ENCODE data around the gene SRBD1. TPM values are rescaled to one million over a fixed set of nuclear protein-coding genes. Genes with fewer than 3 reads are reported as not detected.

Gene SRBD1
- total RNA-seq, 4 donors from 2014 or later, result 13.5 to 36.2 (median 26.8) TPM

GRCh38 chr2:45602624-45603023 is 8.4 kb downstream of the SRBD1 start:
- 95% methylated on average over 2 of the region's 2 CpGs for WGBS, 2 donors (ENCODE audit: low coverage in 1 of 2)
- in situ Hi-C loops (cut with MboI; ENCODE audit: low pct_ligation_motif_present in 1 of 4, low pct_unique_long_range_greater_than_20kb in 1 of 4, low sequenced_read_pairs in 3 of 4), result no loop called here

GRCh38 chr2:45598545-45598944 is 12.5 kb downstream of the SRBD1 start:
- WGBS, 2 donors (ENCODE audit: low coverage in 1 of 2), result 84 to 96% methylated on average over 4 of the region's 4 CpGs
- no peaks in the 10 kb centered on the region for H3K4me1 ChIP-seq
- no peaks in the 10 kb centered on the region for H3K9me3 ChIP-seq
- DNase-seq, result no peak
- no peak overlapping the region for H3K4me3 ChIP-seq
- peaks cover 0 to 22% (median 11%) of the 10 kb centered on the region in 4 donors for H3K36me3 ChIP-seq
- in situ Hi-C loops (cut with MboI; ENCODE audit: low pct_ligation_motif_present in 1 of 4, low pct_unique_long_range_greater_than_20kb in 1 of 4, low sequenced_read_pairs in 3 of 4), result loop anchor here in 1 of 4 donors (25.0 kb wide), 1 partner anchor 611 kb away; no protein-coding TSS in a partner anchor
- no peak overlapping the region for H3K27ac ChIP-seq
- intact Hi-C loops (cut with DNase I; ENCODE audit: low total_unique reads), result no loop called here
- H3K27me3 ChIP-seq, result no peaks in the 10 kb centered on the region
- no peak for TF ChIP-seq POLR2A (IDR thresholded peaks at IDR 0.05)
- no peak for TF ChIP-seq CTCF (IDR thresholded peaks at IDR 0.05)
- TF ChIP-seq EP300 (IDR thresholded peaks at IDR 0.05; ENCODE audit: low read depth), result no peak
- TF ChIP-seq POLR2AphosphoS5 (IDR thresholded peaks at IDR 0.05), result no peak

More at GRCh38 chr2:45602624-45603023, 8.4 kb downstream of the SRBD1 start:
- no peak for DNase-seq
- Histone ChIP-seq H3K36me3 (peaks cover 0 to 29% (median 11%) of the 10 kb centered on the region in 4 donors), H3K27me3 (no peaks in the 10 kb centered on the region), H3K4me1 (no peaks in the 10 kb centered on the region), H3K27ac (no peak overlapping the region), H3K9me3 (no peaks in the 10 kb centered on the region), H3K4me3 (no peak overlapping the region)
- TF ChIP-seq POLR2AphosphoS5 (IDR thresholded peaks at IDR 0.05) (no peak), EP300 (IDR thresholded peaks at IDR 0.05; ENCODE audit: low read depth) (no peak), CTCF (IDR thresholded peaks at IDR 0.05) (no peak), POLR2A (IDR thresholded peaks at IDR 0.05) (no peak)
- intact Hi-C loops (cut with DNase I; ENCODE audit: low total_unique reads), result no loop called here

- intact Hi-C loops (cut with DNase I; ENCODE audit: low total_unique reads) (no loop called here), in situ Hi-C loops (cut with MboI; ENCODE audit: low pct_ligation_motif_present in 1 of 4, low pct_unique_long_range_greater_than_20kb in 1 of 4, low sequenced_read_pairs in 3 of 4) (loop anchor here in 1 of 4 donors (25.0 kb wide), 1 partner anchor 609 kb away; no protein-coding TSS in a partner anchor)
- WGBS, 2 donors (ENCODE audit: low coverage in 1 of 2), result 89% methylated on average over 1 of the region's 1 CpG; no CpG with 5 or more reads in 1 of the 2 donors
Observed at GRCh38 chr2:45596761-45597160, 14.3 kb downstream of the SRBD1 start.

More at GRCh38 chr2:45596761-45597160, 14.3 kb downstream of the SRBD1 start:
- Histone ChIP-seq H3K4me3 (no peak overlapping the region), H3K9me3 (no peaks in the 10 kb centered on the region), H3K27ac (no peak overlapping the region), H3K36me3 (peaks cover 0 to 20% (median 10%) of the 10 kb centered on the region in 4 donors), H3K4me1 (no peaks in the 10 kb centered on the region), H3K27me3 (no peaks in the 10 kb centered on the region)
- TF ChIP-seq POLR2A (IDR thresholded peaks at IDR 0.05), result no peak
- TF ChIP-seq CTCF (IDR thresholded peaks at IDR 0.05), result no peak
- no peak for TF ChIP-seq POLR2AphosphoS5 (IDR thresholded peaks at IDR 0.05)
- no peak for TF ChIP-seq EP300 (IDR thresholded peaks at IDR 0.05; ENCODE audit: low read depth)
- DNase-seq, result no peak

All from transverse colon (tissue), 4 donors.